OCI-LY3 (cell line): ENCODE results near the gene ELFN2.

Experiments used
- H2AFZ ChIP-seq: fragments of 200-600, 300-600 bp; shearing (Covaris generic); 2 replicates; pipeline ENCODE4 v1.6.0; 2014; ENCODE audit warnings: antibody characterized with exemption, low read depth, low read length
- H3K27ac ChIP-seq: fragments of 200-600, 300-600 bp; sonication (generic); 2 replicates; pipeline ENCODE4 v1.5.1; 2014; ENCODE audit warnings: mild to moderate bottlenecking, low read length, moderate library complexity, mixed read lengths
- H3K27me3 ChIP-seq: fragments of 200-600, 300-600 bp; sonication (generic); 2 replicates; pipeline ENCODE4 v1.6.1; 2014; ENCODE audit warnings: low read depth, low read length, mixed read lengths
- H3K36me3 ChIP-seq: fragments of 200-600, 300-600 bp; sonication (generic); replicated peaks from 2 replicates; pipeline ENCODE3; 2014; ENCODE audit warnings: low read depth, low read length, mixed read lengths
- H3K4me1 ChIP-seq: fragments of 300-600, 200-600 bp; sonication (generic); 2 replicates; pipeline ENCODE4 v1.6.1; 2014; ENCODE audit warnings: low read length, mixed read lengths
- H3K4me2 ChIP-seq: fragments of 200-600, 300-600 bp; sonication (generic); 2 replicates; pipeline ENCODE4 v1.6.1; 2014; ENCODE audit warnings: low read length, mixed read lengths
- H3K4me3 ChIP-seq: fragments of 300-600, 200-600 bp; sonication (generic); 2 replicates; pipeline ENCODE4 v1.5.1; 2014; ENCODE audit warnings: antibody characterized with exemption, mild to moderate bottlenecking, low read length, moderate library complexity
- H3K79me2 ChIP-seq: fragments of 300-600, 200-600 bp; shearing (Covaris generic); 2 replicates; pipeline ENCODE4 v1.6.1; 2014; ENCODE audit warnings: mild to moderate bottlenecking, low read length, mixed read lengths
- H3K9ac ChIP-seq: fragments of 300-600, 200-600 bp; shearing (Covaris generic); 2 replicates; pipeline ENCODE4 v1.6.0; 2014; ENCODE audit warnings: mild to moderate bottlenecking, low read length, moderate library complexity
- H3K9me3 ChIP-seq: fragments of 200-600, 300-600 bp; shearing (Covaris generic); 2 replicates; pipeline ENCODE4 v1.6.1; 2014; ENCODE audit warnings: low read length, mixed read lengths; ENCODE audit not compliant: insufficient read depth
- H4K20me1 ChIP-seq: fragments of 200-600, 300-600 bp; sonication (generic); 2 replicates; pipeline ENCODE4 v1.6.1; 2016; ENCODE audit warnings: low read length, mixed read lengths; ENCODE audit not compliant: insufficient read depth
- CTCF ChIP-seq: fragments of 200-600, 300-600 bp; sonication (generic); IDR thresholded peaks from 2 replicates; pipeline ENCODE4 v1.5.1; 2014; ENCODE audit warnings: antibody characterized with exemption, low read length, low read depth
- EZH2phosphoT487 ChIP-seq: fragments of 200-600 bp; shearing (Covaris generic); IDR thresholded peaks from 2 replicates; pipeline ENCODE4 v1.6.1; 2018; ENCODE audit warnings: antibody characterized with exemption, mixed run types, low read depth

Gene ELFN2

GRCh38 chr22:37326726-37327125, 100.6 kb downstream of the ELFN2 start:
- Histone ChIP-seq H3K36me3 (no peaks in the 10 kb centered on the region), H3K4me3 (no peak overlapping the region), H3K4me2 (no peak overlapping the region), H4K20me1 (no peaks in the 10 kb centered on the region), H3K9ac (no peak overlapping the region), H3K79me2 (no peaks in the 10 kb centered on the region), H2AFZ (no peak overlapping the region), H3K27ac (no peak overlapping the region), H3K27me3 (peaks cover 47% of the 10 kb centered on the region), H3K9me3 (no peaks in the 10 kb centered on the region), H3K4me1 (peaks cover 11% of the 10 kb centered on the region)
- TF ChIP-seq CTCF (no peak), EZH2phosphoT487 (no peak)

DNA sequence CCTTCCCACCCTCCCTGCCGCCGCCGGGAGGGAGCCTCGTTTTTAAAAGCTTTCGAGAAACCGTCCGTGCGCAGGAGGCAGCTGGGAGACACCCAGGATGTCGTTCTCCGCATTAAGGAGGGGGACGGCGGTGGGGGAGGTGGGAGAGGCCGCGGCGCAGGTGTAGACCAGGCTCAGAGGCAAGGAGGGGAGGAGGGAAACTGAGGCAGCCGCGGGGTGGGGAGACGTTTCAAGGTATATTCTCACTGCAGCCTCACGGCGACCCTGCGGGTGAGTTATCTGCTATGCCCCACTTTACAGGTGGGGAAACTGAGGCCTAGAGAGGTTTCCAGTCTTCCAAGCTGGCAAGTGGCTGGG, 102.3 kb downstream of the ELFN2 start:
- no peaks in the 10 kb centered on the region for H3K9me3 ChIP-seq
- no peaks in the 10 kb centered on the region for H3K36me3 ChIP-seq
- no peak overlapping the region for H3K27ac ChIP-seq
- TF ChIP-seq CTCF: no peak
- TF ChIP-seq EZH2phosphoT487: no peak
- H3K79me2 ChIP-seq: no peaks in the 10 kb centered on the region
- H3K4me2 ChIP-seq: no peak overlapping the region
- no peak overlapping the region for H3K9ac ChIP-seq
- no peak overlapping the region for H3K4me3 ChIP-seq
- H4K20me1 ChIP-seq: no peaks in the 10 kb centered on the region
- no peak overlapping the region for H2AFZ ChIP-seq
- no peaks in the 10 kb centered on the region for H3K4me1 ChIP-seq
- H3K27me3 ChIP-seq: peaks cover 56% of the 10 kb centered on the region

- H3K27me3 ChIP-seq: peaks cover 52% of the 10 kb centered on the region
Measured at GRCh38 chr22:37324340-37325038, 102.8 kb downstream of the ELFN2 start.

More at GRCh38 chr22:37324340-37325038, 102.8 kb downstream of the ELFN2 start:
- H3K36me3 ChIP-seq: no peaks in the 10 kb centered on the region
- no peak overlapping the region for H3K4me2 ChIP-seq
- H3K27ac ChIP-seq: no peak overlapping the region
- TF ChIP-seq EZH2phosphoT487 (no peak), CTCF (no peak)
- H2AFZ ChIP-seq: no peak overlapping the region
- no peaks in the 10 kb centered on the region for H3K79me2 ChIP-seq
- no peaks in the 10 kb centered on the region for H3K9me3 ChIP-seq
- no peaks in the 10 kb centered on the region for H3K4me1 ChIP-seq
- no peak overlapping the region for H3K4me3 ChIP-seq
- H4K20me1 ChIP-seq: no peaks in the 10 kb centered on the region
- H3K9ac ChIP-seq: no peak overlapping the region
